ENCODE data around the gene HMGCS2. TPM values are rescaled to one million over a fixed set of nuclear protein-coding genes. Genes with fewer than 3 reads are reported as not detected.

The HMGCS2 gene
- total and polyA plus RNA-seq, 5 experiments from 2014 or later: not detected

- Mint-ChIP-seq H3K27ac (peak overlapping the region in 1 of 10 donors; percentile 50), H3K27me3 (no peaks in the 10 kb centered on the region), H3K4me3 (no peak overlapping the region), H3K9me3 (no peaks in the 10 kb centered on the region), H3K4me1 (peaks cover 2 to 8% (median 5%) of the 10 kb centered on the region in 4 donors), H3K36me3 (peaks cover 0 to 13% (median 3%) of the 10 kb centered on the region in 3 donors)
- DNase-seq (peak in 9 of 10 donors; percentile 13 to 57 (median 33)), ATAC-seq (peak; percentile 73 to 85)
- POLR2A ChIA-PET: no interaction called here
Observed at GRCh38 chr1:119743776-119744597, 24.7 kb downstream of the HMGCS2 start.

- H3K9me3 Mint-ChIP-seq: no peaks in the 10 kb centered on the region
- no peak overlapping the region for H3K27ac Mint-ChIP-seq
- H3K4me1 Mint-ChIP-seq: peaks cover 2 to 8% (median 5%) of the 10 kb centered on the region in 4 donors
- no peak for DNase-seq
- no peak overlapping the region for H3K4me3 Mint-ChIP-seq
- POLR2A ChIA-PET: no interaction called here
- H3K36me3 Mint-ChIP-seq: peaks cover 0 to 13% (median 3%) of the 10 kb centered on the region in 3 donors
- H3K27me3 Mint-ChIP-seq: no peaks in the 10 kb centered on the region
- no peak for ATAC-seq
Observed at GRCh38 chr1:119743308-119743707, 25.4 kb downstream of the HMGCS2 start.

- Mint-ChIP-seq H3K36me3 (peaks cover 0 to 19% (median 3%) of the 10 kb centered on the region in 3 donors), H3K4me1 (peaks cover 2 to 8% (median 5%) of the 10 kb centered on the region in 4 donors), H3K27me3 (no peaks in the 10 kb centered on the region), H3K27ac (no peak overlapping the region), H3K4me3 (no peak overlapping the region), H3K9me3 (no peaks in the 10 kb centered on the region)
- ATAC-seq (no peak), DNase-seq (no peak)
- POLR2A ChIA-PET: no interaction called here
Observed at GRCh38 chr1:119742677-119743076, 26.0 kb downstream of the HMGCS2 start.

- Mint-ChIP-seq H3K4me1 (peaks cover 2 to 8% (median 5%) of the 10 kb centered on the region in 4 donors), H3K27me3 (no peaks in the 10 kb centered on the region), H3K27ac (peak overlapping the region in 2 of 10 donors; percentile 8 to 41), H3K36me3 (peaks cover 0 to 22% (median 3%) of the 10 kb centered on the region in 3 donors), H3K9me3 (no peaks in the 10 kb centered on the region), H3K4me3 (no peak overlapping the region)
- no peak for DNase-seq
- ATAC-seq: no peak
- POLR2A ChIA-PET: no interaction called here
Observed at GRCh38 chr1:119742202-119742601, 26.5 kb downstream of the HMGCS2 start.

GRCh38 chr1:119740896-119741780, 27.6 kb downstream of the HMGCS2 start:
- no peaks in the 10 kb centered on the region for H3K27me3 Mint-ChIP-seq
- H3K9me3 Mint-ChIP-seq: no peaks in the 10 kb centered on the region
- peak overlapping the region in 3 of 10 donors; percentile 34 to 80 (median 37) for H3K27ac Mint-ChIP-seq
- H3K36me3 Mint-ChIP-seq: peaks cover 0 to 31% (median 3%) of the 10 kb centered on the region in 3 donors
- H3K4me1 Mint-ChIP-seq: peaks cover 2 to 8% (median 5%) of the 10 kb centered on the region in 4 donors
- no peak overlapping the region for H3K4me3 Mint-ChIP-seq
- DNase-seq: no peak
- POLR2A ChIA-PET: no interaction called here
- ATAC-seq: no peak

- Mint-ChIP-seq H3K27ac (peak overlapping the region in 2 of 10 donors; percentile 20 to 71), H3K27me3 (no peaks in the 10 kb centered on the region), H3K4me1 (peaks cover 2 to 8% (median 5%) of the 10 kb centered on the region in 4 donors), H3K36me3 (peaks cover 0 to 36% (median 7%) of the 10 kb centered on the region in 3 donors), H3K9me3 (no peaks in the 10 kb centered on the region), H3K4me3 (no peak overlapping the region)
- no peak for DNase-seq
- POLR2A ChIA-PET: no interaction called here
- ATAC-seq: no peak
Observed at GRCh38 chr1:119740261-119740660, 28.4 kb downstream of the HMGCS2 start.

GRCh38 chr1:119739150-119739549, 29.6 kb downstream of the HMGCS2 start:
- POLR2A ChIA-PET: no interaction called here
- H3K4me1 Mint-ChIP-seq: peaks cover 1 to 5% (median 3%) of the 10 kb centered on the region in 4 donors
- ATAC-seq (no peak), DNase-seq (no peak)
- no peaks in the 10 kb centered on the region for H3K9me3 Mint-ChIP-seq
- peaks cover 0 to 46% (median 11%) of the 10 kb centered on the region in 3 donors for H3K36me3 Mint-ChIP-seq
- no peaks in the 10 kb centered on the region for H3K27me3 Mint-ChIP-seq
- no peak overlapping the region for H3K4me3 Mint-ChIP-seq
- no peak overlapping the region for H3K27ac Mint-ChIP-seq

GRCh38 chr1:119738100-119738720, 30.5 kb downstream of the HMGCS2 start:
- Mint-ChIP-seq H3K4me3 (no peak overlapping the region), H3K9me3 (no peaks in the 10 kb centered on the region), H3K27ac (no peak overlapping the region), H3K4me1 (peaks cover 0 to 1% (median 0%) of the 10 kb centered on the region in 4 donors), H3K27me3 (no peaks in the 10 kb centered on the region), H3K36me3 (peaks cover 0 to 50% (median 14%) of the 10 kb centered on the region in 3 donors)
- POLR2A ChIA-PET: no interaction called here
- DNase-seq: no peak
- ATAC-seq: no peak

GRCh38 chr1:119737040-119737682, 31.5 kb downstream of the HMGCS2 start:
- Mint-ChIP-seq H3K9me3 (no peaks in the 10 kb centered on the region), H3K27ac (peak overlapping the region in 2 of 10 donors; percentile 20 to 67), H3K27me3 (no peaks in the 10 kb centered on the region), H3K4me3 (no peak overlapping the region), H3K4me1 (peaks cover 0 to 1% (median 0%) of the 10 kb centered on the region in 4 donors), H3K36me3 (peaks cover 0 to 50% (median 14%) of the 10 kb centered on the region in 3 donors)
- DNase-seq (no peak), ATAC-seq (no peak)
- POLR2A ChIA-PET: no interaction called here

- Mint-ChIP-seq H3K9me3 (no peaks in the 10 kb centered on the region), H3K4me1 (peaks cover 0 to 1% (median 0%) of the 10 kb centered on the region in 4 donors), H3K36me3 (peaks cover 0 to 51% (median 14%) of the 10 kb centered on the region in 3 donors), H3K27me3 (no peaks in the 10 kb centered on the region), H3K27ac (peak overlapping the region in 1 of 10 donors; percentile 67), H3K4me3 (no peak overlapping the region)
- DNase-seq: no peak
- POLR2A ChIA-PET: no interaction called here
- no peak for ATAC-seq
Observed at GRCh38 chr1:119736649-119737039, 32.1 kb downstream of the HMGCS2 start.

GRCh38 chr1:119735217-119735616, 33.5 kb downstream of the HMGCS2 start:
- DNase-seq (no peak), ATAC-seq (no peak)
- Mint-ChIP-seq H3K4me3 (no peak overlapping the region), H3K36me3 (peaks cover 0 to 57% (median 16%) of the 10 kb centered on the region in 3 donors), H3K9me3 (no peaks in the 10 kb centered on the region), H3K4me1 (peaks cover 0 to 1% (median 0%) of the 10 kb centered on the region in 4 donors), H3K27ac (no peak overlapping the region), H3K27me3 (no peaks in the 10 kb centered on the region)
- POLR2A ChIA-PET: no interaction called here

GRCh38 chr1:119733754-119734153, 35.0 kb downstream of the HMGCS2 start:
- Mint-ChIP-seq H3K4me1 (peaks cover 0 to 4% (median 0%) of the 10 kb centered on the region in 4 donors), H3K4me3 (no peak overlapping the region), H3K36me3 (peaks cover 0 to 67% (median 18%) of the 10 kb centered on the region in 3 donors), H3K27me3 (no peaks in the 10 kb centered on the region), H3K27ac (no peak overlapping the region), H3K9me3 (no peaks in the 10 kb centered on the region)
- no peak for ATAC-seq
- POLR2A ChIA-PET: interaction anchor here (0.6 kb wide), 1 partner anchor 65 kb away, joined by 3 read pairs; no protein-coding TSS in a partner anchor
- DNase-seq: no peak

Measured in naive thymus-derived CD8-positive, alpha-beta T cell (primary cell).